Measurements from ENCODE around the gene DNAJC7.
"Not testable (repeated sequence)": the region's sequence is repeated elsewhere in the genome, so short reads cannot be mapped to it uniquely, and the experiment has no call there.

The DNAJC7 gene

DNA sequence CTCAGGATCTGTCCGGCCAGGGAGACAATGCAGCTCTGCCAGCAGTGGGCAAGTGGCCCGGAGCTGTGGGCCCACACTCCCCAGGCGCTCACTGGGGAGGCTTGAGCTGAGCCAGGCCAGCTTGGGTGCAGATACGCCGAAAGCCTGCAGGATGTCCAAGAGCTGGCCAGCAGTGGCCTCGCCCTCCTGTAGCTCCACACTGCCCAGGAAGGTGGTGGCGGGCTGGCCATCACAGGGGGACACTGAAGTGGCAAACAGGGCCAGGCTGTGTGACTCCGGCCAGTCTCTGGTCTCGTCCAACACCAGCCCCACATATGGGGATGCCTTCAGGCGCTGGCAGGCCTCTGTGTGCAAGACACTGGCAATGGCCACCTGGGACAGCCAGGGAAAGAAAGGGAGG is 23.6 kb upstream of the DNAJC7 start:
- DNase-seq (ENCODE audit: low read depth, low spot score) = no peak

DNA sequence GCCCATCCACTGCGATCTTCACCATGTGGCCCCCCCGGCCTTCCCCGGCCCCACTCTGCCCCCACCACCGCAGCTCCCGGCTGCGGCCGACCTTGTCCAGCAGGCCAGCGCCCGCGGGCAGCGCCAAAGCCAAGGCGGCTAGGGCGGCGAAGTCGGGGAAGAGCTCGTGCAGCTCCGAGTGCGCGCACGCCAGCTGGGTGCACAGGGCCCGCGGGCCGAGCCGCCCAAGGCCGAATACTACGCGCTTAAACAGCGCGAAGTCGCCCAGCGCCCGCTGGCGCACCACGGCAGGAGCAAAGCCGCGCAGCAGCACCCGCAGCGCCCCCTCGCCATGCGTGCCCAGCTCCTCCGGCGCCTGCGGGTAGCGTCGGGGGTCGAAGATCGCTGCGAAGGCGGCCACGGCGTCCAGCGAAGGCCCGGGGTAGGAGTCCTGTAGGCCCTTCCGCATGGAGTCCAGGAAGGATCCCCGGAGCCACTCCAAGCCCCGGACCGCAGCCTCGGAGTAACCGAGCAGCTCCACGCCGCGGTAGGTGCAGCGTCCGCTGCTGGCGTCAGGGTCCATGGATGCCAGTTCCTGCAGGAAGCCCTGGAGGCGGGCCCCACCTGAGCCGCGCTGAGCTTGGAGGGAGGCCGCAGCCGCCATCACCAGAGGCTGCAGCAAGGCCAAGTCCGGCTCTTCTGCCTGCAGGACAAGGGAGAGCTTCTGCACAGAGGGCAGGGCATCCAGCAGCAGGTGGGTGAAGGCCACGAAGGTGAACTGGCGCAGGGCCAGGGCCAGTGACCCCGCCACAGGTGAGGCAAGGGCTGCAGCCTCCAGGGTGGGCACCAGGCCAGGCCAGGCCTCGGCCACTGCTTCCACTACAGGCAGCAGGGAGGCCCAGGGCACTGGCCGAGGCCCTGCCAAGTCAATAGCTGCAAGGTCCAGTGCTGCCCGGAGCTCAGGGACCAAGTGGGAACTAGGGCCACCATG is 22.8 kb upstream of the DNAJC7 start:
- no peak for DNase-seq (ENCODE audit: low read depth, low spot score)

GRCh38 chr17:42038221-42038973 is 21.2 kb upstream of the DNAJC7 start:
- no peak for DNase-seq (ENCODE audit: low read depth, low spot score)

DNA sequence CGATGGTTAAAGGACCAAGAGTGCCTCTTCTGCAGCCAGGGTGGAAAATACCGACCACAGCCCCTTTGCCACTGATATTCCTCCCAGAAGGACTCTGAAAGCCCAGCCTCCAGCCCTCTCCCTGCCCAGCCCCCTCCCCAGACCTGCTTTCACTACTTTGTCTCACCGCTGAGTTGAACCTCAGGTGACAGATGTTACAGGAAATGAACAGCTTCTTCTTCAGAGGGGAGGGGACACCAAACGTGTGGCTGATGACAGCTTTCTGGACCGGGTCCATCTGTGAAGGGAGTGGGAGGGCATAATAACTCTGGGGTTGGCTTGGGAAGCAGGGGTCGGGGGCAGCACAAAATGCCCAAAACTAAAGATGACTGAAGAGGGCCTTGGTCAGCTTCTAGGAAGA is 16.8 kb upstream of the DNAJC7 start:
- DNase-seq (ENCODE audit: low read depth, low spot score) = no peak

GRCh38 chr17:42031584-42031983 is 14.3 kb upstream of the DNAJC7 start:
- DNase-seq (ENCODE audit: low read depth, low spot score) = no peak

DNA sequence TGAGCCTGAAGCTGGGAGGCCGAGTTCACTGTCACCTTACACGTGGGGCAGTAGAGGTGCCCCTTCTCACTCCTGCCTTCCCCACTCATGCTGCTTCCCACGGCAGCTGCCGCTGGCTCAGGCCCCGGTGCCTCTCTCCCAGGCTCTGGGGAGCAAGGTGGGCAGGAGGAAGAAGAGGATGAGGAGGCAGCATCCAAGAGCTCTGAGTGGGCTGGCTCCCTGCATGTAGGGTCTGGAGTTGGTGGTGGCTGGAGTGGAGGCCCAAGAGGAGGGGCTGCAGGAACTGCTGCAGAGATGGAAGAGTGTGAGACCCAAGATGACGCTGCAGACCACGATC is 11.5 kb upstream of the DNAJC7 start:
- no peak for DNase-seq (ENCODE audit: low read depth, low spot score)

DNA sequence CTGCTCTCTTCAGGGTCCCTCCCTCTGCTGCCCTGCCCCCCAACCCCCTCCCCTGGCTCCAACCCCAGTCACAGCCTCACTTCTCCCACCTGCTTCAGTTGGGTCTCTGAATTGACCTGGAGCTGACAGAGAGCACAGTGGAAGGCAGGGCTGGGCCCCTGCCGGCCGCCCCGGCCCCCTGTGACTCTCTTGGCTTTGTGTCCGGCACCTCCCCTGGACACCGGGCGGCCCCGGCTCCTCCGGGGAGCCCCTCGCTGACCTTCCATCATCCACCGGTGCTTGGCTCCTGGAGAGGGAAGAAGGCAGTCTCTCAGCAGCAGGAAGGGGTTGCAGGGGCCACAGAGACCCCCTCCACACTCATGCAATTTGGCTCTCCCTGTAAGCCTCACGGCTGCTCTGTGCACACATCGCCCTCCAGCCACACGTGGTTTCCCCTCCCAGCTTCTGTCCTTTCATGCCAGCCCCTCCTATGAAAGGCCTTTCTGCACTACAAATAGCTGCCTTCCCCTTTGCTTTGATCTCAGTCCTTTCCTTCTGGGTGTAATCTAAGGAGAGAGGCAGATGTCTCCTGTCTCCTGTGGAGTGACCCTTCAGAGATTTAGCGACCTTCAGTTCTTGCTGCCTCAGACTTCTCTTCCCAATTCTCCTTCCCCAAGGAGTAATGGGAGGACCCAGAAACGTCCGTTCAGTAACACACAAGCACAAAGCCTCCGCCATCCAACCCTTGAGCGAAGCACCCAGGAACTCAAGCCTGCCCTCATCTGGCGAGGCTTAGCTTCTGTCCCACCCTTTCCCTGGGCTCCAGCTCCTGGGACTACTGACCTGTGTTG is 10.9 kb upstream of the DNAJC7 start:
- DNase-seq (ENCODE audit: low read depth, low spot score) = no peak

DNA sequence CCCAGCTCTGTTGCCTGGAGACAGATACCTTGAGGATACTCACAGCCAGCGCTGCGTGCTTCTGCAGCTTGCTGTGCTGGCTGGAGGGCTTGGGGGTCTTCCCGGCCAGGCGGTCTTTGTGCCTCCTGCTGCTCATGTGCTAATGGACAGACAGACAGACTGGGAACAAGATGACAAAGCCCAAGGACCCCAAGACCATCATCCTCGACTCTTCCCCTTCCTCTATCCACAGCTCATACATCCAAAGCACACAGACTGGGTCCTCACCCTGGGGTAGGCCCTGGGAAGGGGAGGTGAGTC is 10.3 kb upstream of the DNAJC7 start:
- no peak for DNase-seq (ENCODE audit: low read depth, low spot score)

- DNase-seq (ENCODE audit: low read depth, low spot score) = no peak
Measured at GRCh38 chr17:42026857-42027589, 9.8 kb upstream of the DNAJC7 start.

DNA sequence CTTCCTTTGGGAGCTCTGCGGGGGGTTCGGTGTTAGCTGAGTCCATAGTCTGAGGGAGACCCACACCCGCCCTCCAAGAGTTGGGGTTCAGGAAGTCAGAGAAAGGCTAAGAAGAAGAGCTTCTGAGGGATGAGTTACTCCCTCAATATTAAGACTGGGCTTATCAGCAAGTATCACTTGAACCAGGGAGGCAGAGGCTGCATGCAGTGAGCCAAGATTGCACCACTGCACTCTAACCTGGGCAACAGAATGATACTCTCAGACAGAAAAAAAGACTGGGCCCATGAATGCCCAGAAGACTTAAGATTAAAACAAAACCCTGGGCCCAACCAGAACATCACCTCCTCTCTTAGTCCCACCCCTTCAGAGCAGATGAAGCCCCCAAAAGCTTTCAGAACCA is 8.7 kb upstream of the DNAJC7 start:
- DNase-seq (ENCODE audit: low read depth, low spot score) = no peak

- no peak for DNase-seq (ENCODE audit: low read depth, low spot score)
Measured at GRCh38 chr17:42025191-42025579, 7.9 kb upstream of the DNAJC7 start.

DNA sequence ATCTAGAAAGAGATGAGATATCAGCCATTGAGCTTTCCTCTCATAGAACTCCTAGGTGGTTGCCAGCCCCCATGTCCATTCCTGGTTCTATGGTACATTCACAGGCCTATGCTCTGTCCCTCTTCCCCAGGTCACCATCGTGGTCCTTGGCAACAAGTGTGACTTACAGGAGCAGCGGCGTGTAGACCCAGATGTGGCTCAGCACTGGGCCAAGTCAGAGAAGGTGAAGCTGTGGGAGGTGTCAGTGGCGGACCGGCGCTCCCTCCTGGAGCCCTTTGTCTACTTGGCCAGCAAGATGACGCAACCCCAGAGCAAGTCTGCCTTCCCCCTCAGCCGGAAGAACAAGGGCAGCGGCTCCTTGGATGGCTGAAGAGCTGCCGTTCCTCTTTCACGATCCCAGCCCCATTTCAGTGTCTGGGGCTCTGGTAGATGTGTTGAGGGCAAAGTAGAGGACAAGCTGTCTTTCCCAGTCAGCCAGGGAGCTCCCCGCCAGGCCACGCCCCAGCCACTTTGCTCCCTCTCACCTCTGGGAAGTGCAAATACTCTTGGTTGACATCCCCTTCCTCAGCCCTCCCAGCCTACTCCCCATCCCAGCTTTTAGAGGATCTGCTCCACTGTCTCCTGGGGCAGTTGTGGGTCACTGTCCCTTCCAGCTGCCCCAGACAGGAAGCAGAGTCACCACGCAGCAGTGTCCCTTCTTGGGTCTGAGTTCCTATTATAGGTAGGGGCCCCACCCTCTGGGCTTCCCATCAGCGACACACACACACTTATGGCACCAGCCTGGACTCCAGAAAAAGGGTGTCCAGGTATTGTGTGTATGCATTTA is 6.5 kb upstream of the DNAJC7 start:
- DNase-seq (ENCODE audit: low read depth, low spot score) = no peak

GRCh38 chr17:42020845-42021244 is 3.6 kb upstream of the DNAJC7 start:
- not testable (repeated sequence) for DNase-seq (ENCODE audit: low read depth, low spot score)

DNA sequence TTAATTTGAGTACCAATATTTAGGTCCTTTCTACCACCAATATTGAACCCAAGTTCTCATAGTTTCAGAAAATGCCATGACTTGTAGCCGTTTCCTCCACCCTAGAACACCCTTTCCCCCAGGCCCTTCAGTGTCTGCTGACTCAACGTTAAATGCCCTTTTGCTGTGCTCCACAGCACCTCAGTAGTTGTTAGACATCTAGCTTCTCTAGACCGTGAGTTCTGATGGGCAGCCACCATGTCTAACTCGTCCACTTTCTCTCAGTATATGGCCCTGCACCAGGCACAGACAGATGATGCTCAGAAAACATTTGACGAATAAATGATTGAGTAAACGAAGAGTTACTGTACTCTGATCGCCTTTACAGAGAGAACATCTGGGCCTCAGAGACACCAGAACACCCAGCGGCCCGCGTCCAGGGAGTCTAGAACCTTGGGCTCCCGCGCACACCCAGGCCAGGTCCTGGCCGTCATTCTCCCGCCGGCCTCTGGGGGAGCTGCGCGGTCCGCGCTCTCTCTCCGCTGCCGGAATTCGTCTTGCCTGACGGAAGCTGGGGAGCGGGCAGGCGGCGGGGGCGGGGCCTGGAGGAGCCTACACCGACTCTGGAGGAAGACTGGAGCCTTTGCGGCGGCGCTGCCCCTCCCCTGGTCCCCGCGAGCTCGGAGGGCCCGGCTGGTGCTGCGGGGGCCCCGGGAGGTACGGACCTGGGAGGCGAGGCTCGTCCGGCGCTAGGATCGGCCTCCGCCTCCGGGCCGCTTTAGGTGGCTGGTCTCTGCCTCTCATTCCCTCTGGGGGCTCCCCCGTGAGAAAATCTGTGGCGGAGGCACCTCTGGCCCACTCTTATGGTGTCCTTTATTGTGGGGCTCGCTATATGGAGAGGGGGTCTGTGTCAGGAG is 2.5 kb upstream of the DNAJC7 start, which contains the start of gene NKIRAS2:
NKIRAS2 (plus strand) TSS at position 582 of the 896 bp plus-strand sequence. CDS start 1,488 bp downstream, outside the sequence.
- DNase-seq (ENCODE audit: low read depth, low spot score) = peak; percentile 88

- no peak for DNase-seq (ENCODE audit: low read depth, low spot score)
Measured at GRCh38 chr17:42018988-42019387, 1.7 kb upstream of the DNAJC7 start.

- DNase-seq (ENCODE audit: low read depth, low spot score) = no peak
Measured at GRCh38 chr17:42018339-42018738, 1.1 kb upstream of the DNAJC7 start.

DNA sequence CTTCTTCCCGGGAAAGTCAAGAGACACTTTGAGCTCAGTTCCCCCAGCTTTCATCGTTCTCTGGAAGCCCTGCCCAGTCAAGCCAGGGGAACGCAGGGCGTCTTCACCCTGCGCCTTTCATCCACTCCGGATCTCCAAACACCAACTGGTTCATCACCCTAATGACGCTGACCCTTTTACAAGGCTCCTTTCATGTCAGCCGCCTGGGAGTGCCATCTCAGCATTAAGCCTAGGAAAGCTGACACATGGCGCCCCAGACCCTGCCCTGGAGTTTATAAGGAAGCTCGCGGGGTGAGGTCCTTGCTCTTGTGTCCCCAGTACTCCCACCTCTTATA is 594 bp upstream of the DNAJC7 start:
- no peak for DNase-seq (ENCODE audit: low read depth, low spot score)

GRCh38 chr17:42016411-42016831 is 818 bp downstream of the DNAJC7 start:
- DNase-seq (ENCODE audit: low read depth, low spot score) = no peak

DNA sequence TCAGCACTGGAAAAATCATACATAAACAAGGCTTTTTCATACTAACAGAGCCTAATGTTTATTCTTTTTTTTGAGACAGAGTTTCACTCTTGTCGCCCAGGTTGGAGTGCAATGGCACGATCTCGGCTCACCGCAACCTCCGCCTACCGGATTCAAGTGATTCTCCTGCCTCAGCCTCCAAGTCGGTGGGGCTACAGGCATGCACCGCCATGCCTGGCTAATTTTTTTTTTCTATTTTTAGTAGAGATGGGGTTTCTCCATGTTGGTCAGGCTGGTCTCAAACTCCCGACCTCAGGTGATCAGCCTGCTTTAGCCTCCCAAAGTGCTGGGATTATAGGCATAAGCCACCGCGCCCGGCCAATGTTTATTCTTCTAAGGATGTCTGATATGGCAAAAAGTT is 3.5 kb downstream of the DNAJC7 start:
- not testable (repeated sequence) for DNase-seq (ENCODE audit: low read depth, low spot score)

DNA sequence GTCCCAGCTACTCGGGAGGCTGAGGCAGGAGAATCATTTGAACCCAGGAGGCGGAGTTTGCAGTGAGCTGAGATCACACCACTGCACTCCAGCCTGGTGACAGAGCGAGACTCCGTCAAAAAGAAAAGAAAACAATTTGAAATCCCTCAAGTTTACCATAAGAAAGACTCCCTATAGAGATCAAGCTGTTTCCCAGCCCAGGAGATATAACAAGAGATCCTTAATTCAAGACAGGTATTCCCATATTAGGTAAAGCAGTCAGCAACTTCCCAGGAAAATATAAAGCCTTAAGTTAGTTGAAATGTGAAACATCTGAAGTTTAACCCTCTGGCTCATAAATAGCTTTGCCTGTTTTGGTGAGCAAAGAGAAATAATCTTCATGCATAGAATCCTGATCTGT is 4.9 kb downstream of the DNAJC7 start:
- DNase-seq (ENCODE audit: low read depth, low spot score) = not testable (repeated sequence)

All from activated CD4-positive, CD25-positive, alpha-beta regulatory T cell treated with anti-CD3 and anti-CD28 coated beads, Interleukin-2, amount 50 U/mL, for 16 hours (primary cell).